ENCODE measurements around the gene RPS3.

The RPS3 gene

GRCh38 chr11:75386942-75387630 is 12.2 kb upstream of the RPS3 start:
- H3K9me3 ChIP-seq = no peaks in the 10 kb centered on the region
- TF ChIP-seq CTCF (IDR thresholded peaks at IDR 0.05) = no peak
- peak in 1 of 2 donors; percentile 16 for DNase-seq
- H3K27me3 ChIP-seq = peaks cover 0 to 17% of the 10 kb centered on the region in 2 donors
- H3K27ac ChIP-seq = no peak overlapping the region
- intact Hi-C loops (cut with DNase I; ENCODE audit: low total_unique reads) = loop anchor here (10.0 kb wide), 1 partner anchor 62 kb away; no protein-coding TSS in a partner anchor
- peaks cover 0 to 8% (median 0%) of the 10 kb centered on the region in 4 donors for H3K4me1 ChIP-seq
- H3K36me3 ChIP-seq = no peaks in the 10 kb centered on the region
- no peak overlapping the region for H3K4me3 ChIP-seq

- DNase-seq = peak in 1 of 2 donors; percentile 44
- Histone ChIP-seq H3K36me3 (no peaks in the 10 kb centered on the region), H3K4me1 (peaks cover 0 to 8% (median 0%) of the 10 kb centered on the region in 4 donors), H3K27me3 (peaks cover 0 to 17% of the 10 kb centered on the region in 2 donors), H3K9me3 (no peaks in the 10 kb centered on the region), H3K4me3 (no peak overlapping the region), H3K27ac (no peak overlapping the region)
- TF ChIP-seq CTCF (IDR thresholded peaks at IDR 0.05) = no peak
- intact Hi-C loops (cut with DNase I; ENCODE audit: low total_unique reads) = loop anchor here (2.0 to 10.0 kb wide), 2 partner anchors 63 to 143 kb away; no protein-coding TSS in a partner anchor
Measured at GRCh38 chr11:75387736-75388294, 11.5 kb upstream of the RPS3 start.

GRCh38 chr11:75388386-75389275 is 10.7 kb upstream of the RPS3 start:
- intact Hi-C loops (cut with DNase I; ENCODE audit: low total_unique reads) = loop anchor here (2.0 to 10.0 kb wide), 2 partner anchors 64 to 142 kb away; no protein-coding TSS in a partner anchor
- Histone ChIP-seq H3K27me3 (peaks cover 0 to 17% of the 10 kb centered on the region in 2 donors), H3K36me3 (no peaks in the 10 kb centered on the region), H3K9me3 (no peaks in the 10 kb centered on the region), H3K4me3 (no peak overlapping the region), H3K4me1 (peaks cover 0 to 8% (median 0%) of the 10 kb centered on the region in 4 donors), H3K27ac (no peak overlapping the region)
- peak; percentile 60 to 78 for DNase-seq
- peak; percentile 81 to 83 for TF ChIP-seq CTCF (IDR thresholded peaks at IDR 0.05)

- Histone ChIP-seq H3K4me3 (no peak overlapping the region), H3K36me3 (no peaks in the 10 kb centered on the region), H3K9me3 (no peaks in the 10 kb centered on the region), H3K27me3 (peaks cover 0 to 17% of the 10 kb centered on the region in 2 donors), H3K27ac (no peak overlapping the region), H3K4me1 (peaks cover 0 to 8% (median 0%) of the 10 kb centered on the region in 4 donors)
- no peak for TF ChIP-seq CTCF (IDR thresholded peaks at IDR 0.05)
- DNase-seq = peak in 1 of 2 donors; percentile 0
- intact Hi-C loops (cut with DNase I; ENCODE audit: low total_unique reads) = loop anchor here (2.0 to 10.0 kb wide), 2 partner anchors 64 to 142 kb away; no protein-coding TSS in a partner anchor
Measured at GRCh38 chr11:75389276-75389605, 10.1 kb upstream of the RPS3 start.

- H3K4me1 ChIP-seq = peaks cover 0 to 8% (median 0%) of the 10 kb centered on the region in 4 donors
- TF ChIP-seq CTCF (IDR thresholded peaks at IDR 0.05) = no peak
- intact Hi-C loops (cut with DNase I; ENCODE audit: low total_unique reads) = loop anchor here (2.0 to 10.0 kb wide), 3 partner anchors 55 to 141 kb away; no protein-coding TSS in a partner anchor
- peak in 1 of 2 donors; percentile 55 for DNase-seq
- H3K27me3 ChIP-seq = peaks cover 0 to 13% of the 10 kb centered on the region in 2 donors
- no peak overlapping the region for H3K4me3 ChIP-seq
- no peaks in the 10 kb centered on the region for H3K9me3 ChIP-seq
- no peaks in the 10 kb centered on the region for H3K36me3 ChIP-seq
- no peak overlapping the region for H3K27ac ChIP-seq
Measured at GRCh38 chr11:75389925-75390324, 9.4 kb upstream of the RPS3 start.

Measured in tibial artery (tissue), 4 donors.